A673 (cell line): ENCODE measurements around the gene CDRT4. TPM values are rescaled to one million over a fixed set of nuclear protein-coding genes. Genes with fewer than 3 reads are reported as not detected.

Experiments
- BruUV-seq: library from RNA; stranded (reverse); fragments of 400-500 nt; replicated peaks from 2 replicates; lab custom pipeline; 2021; lab: Mats Ljungman, UMichigan
- CTCF ChIA-PET: fragments of 300-600 bp; sonication (Branson Sonifier 250); formaldehyde crosslinking; loops from one replicate; lab custom pipeline; 2022; ENCODE audit warnings: antibody characterized with exemption; lab: Charles Lee
- POLR2A ChIA-PET: fragments of 300-600 bp; sonication (Branson Sonifier 250); formaldehyde crosslinking; loops from one replicate; lab custom pipeline; 2022; ENCODE audit warnings: antibody characterized with exemption; ENCODE audit not compliant: low non-redundant PET; lab: Charles Lee
- DNase-seq: peaks from one replicate; pipeline ENCODE4 v3.0.0-alpha.2; 2015; ENCODE audit warnings: low spot score
- H3K27ac ChIP-seq: fragments of 200-600 bp; sonication (generic); 2 replicates; pipeline ENCODE4 v1.5.1; 2016; ENCODE audit warnings: mixed run types, low read depth, mild to moderate bottlenecking, mixed read lengths, antibody characterized with exemption, low read length; ENCODE audit not compliant: poor library complexity, severe bottlenecking
- H3K27me3 ChIP-seq: fragments of 200-600 bp; sonication (generic); replicated peaks from 2 replicates; pipeline ENCODE4 v1.6.1; 2017; ENCODE audit warnings: mixed run types, low read depth, mild to moderate bottlenecking, mixed read lengths, antibody characterized with exemption, low read length; ENCODE audit not compliant: insufficient read depth, poor library complexity
- H3K36me3 ChIP-seq: fragments of 200-600 bp; sonication (generic); 2 replicates; pipeline ENCODE4 v1.6.1; 2016; ENCODE audit warnings: mixed run types, mild to moderate bottlenecking, mixed read lengths, antibody characterized with exemption, low read length; ENCODE audit not compliant: insufficient read depth, poor library complexity, severe bottlenecking
- H3K4me1 ChIP-seq: fragments of 200-600 bp; sonication (generic); 2 replicates; pipeline ENCODE4 v1.6.1; 2017; ENCODE audit warnings: mixed run types, mild to moderate bottlenecking, mixed read lengths, antibody characterized with exemption, low read length; ENCODE audit not compliant: insufficient read depth, poor library complexity, severe bottlenecking
- H3K4me3 ChIP-seq: fragments of 200-600 bp; sonication (generic); 2 replicates; pipeline ENCODE4 v1.5.1; 2016; ENCODE audit warnings: low read depth, mixed run types, mild to moderate bottlenecking, mixed read lengths, low read length; ENCODE audit not compliant: poor library complexity, severe bottlenecking
- H3K9me3 ChIP-seq: fragments of 200-600 bp; sonication (generic); 2 replicates; pipeline ENCODE4 v1.6.1; 2016; ENCODE audit warnings: mixed run types, low read depth, mild to moderate bottlenecking, mixed read lengths, antibody characterized with exemption, low read length; ENCODE audit not compliant: poor library complexity, severe bottlenecking
- EZH2 ChIP-seq: fragments of 200-600 bp; sonication (generic); IDR thresholded peaks from 2 replicates; pipeline ENCODE4 v1.6.1; 2017; ENCODE audit warnings: borderline replicate concordance, low read depth, mild to moderate bottlenecking, mixed read lengths, antibody characterized with exemption, low read length; ENCODE audit not compliant: poor library complexity, severe bottlenecking
- intact Hi-C: fragments of 100-400 bp; cut with micrococcal nuclease; formaldehyde crosslinking; loops from one replicate; pipeline ENCODE4 v1.10.0; 2022; ENCODE audit not compliant: unreplicated experiment
- total RNA-seq: library from RNA; stranded (reverse); gene quantifications from 2 replicates; pipeline ENCODE4 v1.2.3, GENCODE V29; 2021
- TF ChIP-seq, protein P1 (sequence below): fragments of 300-800, 200-600 bp; sonication (generic); conservative IDR thresholded peaks from 2 replicates; pipeline ENCODE4 v1.5.1; 2017; ENCODE audit warnings: low read depth, mild to moderate bottlenecking, antibody characterized with exemption, low read length, moderate library complexity, mixed read lengths

CDRT4 gene
- total RNA-seq, 1 experiment from 2014 or later: 0.62 TPM

DNA sequence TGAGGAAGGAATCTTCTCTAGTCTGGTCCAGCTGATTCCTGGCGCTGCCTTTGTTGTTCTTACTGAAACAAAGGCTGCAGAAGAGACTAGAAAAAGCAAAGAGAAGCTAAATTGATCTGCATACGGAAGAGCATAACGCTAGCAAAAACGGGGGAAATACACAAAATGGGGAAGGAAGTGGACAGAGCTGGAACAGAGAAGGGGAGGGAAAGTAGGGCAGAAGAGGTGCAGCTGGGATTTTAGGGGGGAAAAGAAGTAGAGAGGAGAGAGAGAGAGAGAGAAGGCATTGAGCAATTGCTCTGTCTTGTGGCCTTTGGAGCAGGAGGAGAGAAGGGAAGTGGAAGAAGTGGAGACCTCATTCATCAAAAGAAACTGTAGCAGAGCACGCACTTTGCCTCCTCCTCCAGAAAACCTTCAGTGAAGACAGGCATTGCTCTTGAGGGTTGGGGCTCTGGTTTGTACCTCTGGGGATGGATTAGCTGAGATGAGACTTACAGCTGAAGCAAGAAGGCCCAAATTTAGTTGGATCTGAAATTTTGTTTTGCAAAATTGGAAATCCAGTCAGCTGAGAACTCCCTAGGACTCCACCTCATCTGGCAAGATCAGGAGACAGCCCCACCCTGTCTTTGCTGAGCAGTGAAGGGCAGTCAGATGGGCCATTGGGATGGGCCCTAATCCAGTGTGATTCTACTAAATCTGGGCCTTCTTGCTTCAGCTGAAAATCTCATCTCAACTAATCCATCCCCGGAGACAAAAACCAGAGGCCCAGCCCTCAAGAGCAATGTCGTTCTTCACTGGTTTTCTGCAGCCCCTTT is 55.8 kb downstream of the CDRT4 start:
- Histone ChIP-seq H3K27me3 (no peaks in the 10 kb centered on the region), H3K36me3 (no peaks in the 10 kb centered on the region), H3K4me3 (no peak overlapping the region), H3K9me3 (no peaks in the 10 kb centered on the region), H3K27ac (no peak overlapping the region), H3K4me1 (no peaks in the 10 kb centered on the region)
- TF ChIP-seq EZH2: no peak
- TF ChIP-seq, protein P1, sequence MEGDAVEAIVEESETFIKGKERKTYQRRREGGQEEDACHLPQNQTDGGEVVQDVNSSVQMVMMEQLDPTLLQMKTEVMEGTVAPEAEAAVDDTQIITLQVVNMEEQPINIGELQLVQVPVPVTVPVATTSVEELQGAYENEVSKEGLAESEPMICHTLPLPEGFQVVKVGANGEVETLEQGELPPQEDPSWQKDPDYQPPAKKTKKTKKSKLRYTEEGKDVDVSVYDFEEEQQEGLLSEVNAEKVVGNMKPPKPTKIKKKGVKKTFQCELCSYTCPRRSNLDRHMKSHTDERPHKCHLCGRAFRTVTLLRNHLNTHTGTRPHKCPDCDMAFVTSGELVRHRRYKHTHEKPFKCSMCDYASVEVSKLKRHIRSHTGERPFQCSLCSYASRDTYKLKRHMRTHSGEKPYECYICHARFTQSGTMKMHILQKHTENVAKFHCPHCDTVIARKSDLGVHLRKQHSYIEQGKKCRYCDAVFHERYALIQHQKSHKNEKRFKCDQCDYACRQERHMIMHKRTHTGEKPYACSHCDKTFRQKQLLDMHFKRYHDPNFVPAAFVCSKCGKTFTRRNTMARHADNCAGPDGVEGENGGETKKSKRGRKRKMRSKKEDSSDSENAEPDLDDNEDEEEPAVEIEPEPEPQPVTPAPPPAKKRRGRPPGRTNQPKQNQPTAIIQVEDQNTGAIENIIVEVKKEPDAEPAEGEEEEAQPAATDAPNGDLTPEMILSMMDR: no peak
- no TSS peak for BruUV-seq
- no peak for DNase-seq
- intact Hi-C loops: no loop called here
- ChIA-PET CTCF (no interaction called here), POLR2A (no interaction called here)

- H3K27ac ChIP-seq: no peak overlapping the region
- no TSS peak for BruUV-seq
- intact Hi-C loops: no loop called here
- H3K4me3 ChIP-seq: no peak overlapping the region
- no peaks in the 10 kb centered on the region for H3K9me3 ChIP-seq
- no peak for DNase-seq
- ChIA-PET POLR2A (no interaction called here), CTCF (no interaction called here)
- H3K36me3 ChIP-seq: no peaks in the 10 kb centered on the region
- TF ChIP-seq, protein P1: no peak
- TF ChIP-seq EZH2: no peak
- no peaks in the 10 kb centered on the region for H3K27me3 ChIP-seq
- no peaks in the 10 kb centered on the region for H3K4me1 ChIP-seq
Observed at GRCh38 chr17:15409721-15410250, 57.6 kb downstream of the CDRT4 start.

- DNase-seq: no peak
- intact Hi-C loops: no loop called here
- POLR2A ChIA-PET: no interaction called here
- no TSS peak for BruUV-seq
- Histone ChIP-seq H3K27me3 (no peaks in the 10 kb centered on the region), H3K9me3 (no peaks in the 10 kb centered on the region), H3K4me3 (no peak overlapping the region), H3K36me3 (no peaks in the 10 kb centered on the region), H3K4me1 (no peaks in the 10 kb centered on the region), H3K27ac (no peak overlapping the region)
- CTCF ChIA-PET: no interaction called here
- TF ChIP-seq, protein P1: no peak
- no peak for TF ChIP-seq EZH2
Observed at GRCh38 chr17:15408803-15409202, 58.6 kb downstream of the CDRT4 start.
